AML-193 (cell line): ENCODE results near the gene EFCAB7.

Source experiments
- DNase-seq, 2 experiments: peaks; one replicate each; lab custom pipeline; 2025; lab: John Stamatoyannopoulos, UW

EFCAB7 gene

GRCh38 chr1:63522891-63523728 is at the start of gene EFCAB7, which contains the start of gene ITGB3BP:
Gene EFCAB7, plus strand, starts transcription at chr1:63523525. Its CDS starts 2,048 bp downstream, at chr1:63525573.
Gene ITGB3BP, minus strand, starts transcription at chr1:63523225. Its CDS starts 92 bp downstream, at chr1:63523133.
- DNase-seq, result peak; percentile 92 to 95

GRCh38 chr1:63475761-63476160 is 47.6 kb upstream of the EFCAB7 start:
- DNase-seq, result no peak

GRCh38 chr1:63480057-63480456 is 43.3 kb upstream of the EFCAB7 start:
- no peak for DNase-seq

- DNase-seq, result no peak
Measured at GRCh38 chr1:63486629-63487028, 36.7 kb upstream of the EFCAB7 start.

GRCh38 chr1:63487336-63488065 is 35.8 kb upstream of the EFCAB7 start:
- no peak for DNase-seq

GRCh38 chr1:63497577-63497976 is 25.7 kb upstream of the EFCAB7 start:
- no peak for DNase-seq

- DNase-seq, result no peak
Measured at GRCh38 chr1:63498106-63498505, 25.2 kb upstream of the EFCAB7 start.

GRCh38 chr1:63501256-63501655 is 22.1 kb upstream of the EFCAB7 start:
- no peak for DNase-seq

GRCh38 chr1:63506782-63507181 is 16.5 kb upstream of the EFCAB7 start:
- no peak for DNase-seq

GRCh38 chr1:63509718-63510117 is 13.6 kb upstream of the EFCAB7 start:
- DNase-seq, result no peak

- DNase-seq, result no peak
Measured at GRCh38 chr1:63512584-63512983, 10.7 kb upstream of the EFCAB7 start.

GRCh38 chr1:63516629-63517028 is 6.7 kb upstream of the EFCAB7 start:
- no peak for DNase-seq

- DNase-seq, result no peak
Measured at GRCh38 chr1:63523738-63524137, 413 bp downstream of the EFCAB7 start.

- DNase-seq, result no peak
Measured at GRCh38 chr1:63524201-63524600, 876 bp downstream of the EFCAB7 start.

- no peak for DNase-seq
Measured at GRCh38 chr1:63532727-63533126, 9.4 kb downstream of the EFCAB7 start.

- DNase-seq, result no peak
Measured at GRCh38 chr1:63533931-63534330, 10.6 kb downstream of the EFCAB7 start.

- DNase-seq, result no peak
Measured at GRCh38 chr1:63534406-63534805, 11.1 kb downstream of the EFCAB7 start.

GRCh38 chr1:63537006-63537405 is 13.7 kb downstream of the EFCAB7 start:
- DNase-seq, result no peak

- peak; percentile 27 to 42 for DNase-seq
Measured at GRCh38 chr1:63537940-63538339, 14.6 kb downstream of the EFCAB7 start.

GRCh38 chr1:63545780-63546179 is 22.5 kb downstream of the EFCAB7 start:
- DNase-seq, result peak in 1 of 2 experiments; percentile 11

GRCh38 chr1:63547621-63548294 is 24.4 kb downstream of the EFCAB7 start:
- no peak for DNase-seq

GRCh38 chr1:63548303-63548702 is 25.0 kb downstream of the EFCAB7 start:
- DNase-seq, result no peak

GRCh38 chr1:63548877-63549276 is 25.6 kb downstream of the EFCAB7 start:
- no peak for DNase-seq
